Measurements from ENCODE around the gene CKS1B. TPM values are rescaled to one million over a fixed set of nuclear protein-coding genes. Genes with fewer than 3 reads are reported as not detected.
A peak's percentile ranks its signal among the peaks of the same experiment; 100 is the strongest.

Gene CKS1B
- total RNA-seq, 1 donor from 2014 or later = 23.2 TPM

DNA sequence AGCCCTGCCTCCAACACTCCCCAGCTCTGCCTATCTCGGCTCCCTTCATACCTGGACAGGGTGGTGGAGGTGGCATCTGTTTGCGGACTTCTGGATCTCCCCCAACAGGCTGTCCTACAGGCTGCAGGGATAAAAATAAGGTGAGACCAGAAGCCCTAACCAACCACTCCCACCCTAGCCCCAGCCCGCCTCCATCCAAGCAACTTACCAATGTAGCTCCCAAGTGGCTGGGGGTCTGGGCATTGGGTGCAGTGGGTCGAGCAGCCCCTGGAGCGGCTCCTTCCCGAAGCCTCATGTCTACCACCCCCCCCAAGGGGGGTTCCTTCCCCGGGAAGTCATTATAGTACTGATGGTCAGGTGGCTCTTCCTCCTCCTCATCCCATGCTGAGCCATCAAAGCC lies 8.4 kb upstream of the CKS1B start:
- TF ChIP-seq CTCF (IDR thresholded peaks at IDR 0.05) = no peak
- Mint-ChIP-seq H3K4me3 (ENCODE audit: unreplicated experiment) (no peak overlapping the region), H3K36me3 (ENCODE audit: low read depth) (peaks cover 22% of the 10 kb centered on the region), H3K27ac (ENCODE audit: unreplicated experiment) (peak overlapping the region; percentile 36), H3K9me3 (ENCODE audit: low read depth) (no peaks in the 10 kb centered on the region), H3K27me3 (ENCODE audit: low read depth) (no peaks in the 10 kb centered on the region), H3K4me1 (ENCODE audit: low read depth) (peaks cover 54% of the 10 kb centered on the region)
- DNase-seq (ENCODE audit: low spot score) = peak; percentile 33

GRCh38 chr1:154967331-154967950 lies 7.0 kb upstream of the CKS1B start:
- TF ChIP-seq CTCF (IDR thresholded peaks at IDR 0.05) = no peak
- Mint-ChIP-seq H3K4me1 (ENCODE audit: low read depth) (peaks cover 61% of the 10 kb centered on the region), H3K36me3 (ENCODE audit: low read depth) (peaks cover 22% of the 10 kb centered on the region), H3K9me3 (ENCODE audit: low read depth) (no peaks in the 10 kb centered on the region), H3K27ac (ENCODE audit: unreplicated experiment) (peak overlapping the region; percentile 22), H3K4me3 (ENCODE audit: unreplicated experiment) (no peak overlapping the region), H3K27me3 (ENCODE audit: low read depth) (no peaks in the 10 kb centered on the region)
- DNase-seq (ENCODE audit: low spot score) = no peak

GRCh38 chr1:154968731-154969130 lies 5.8 kb upstream of the CKS1B start:
- no peaks in the 10 kb centered on the region for H3K27me3 Mint-ChIP-seq (ENCODE audit: low read depth)
- no peak overlapping the region for H3K4me3 Mint-ChIP-seq (ENCODE audit: unreplicated experiment)
- no peak for DNase-seq (ENCODE audit: low spot score)
- H3K4me1 Mint-ChIP-seq (ENCODE audit: low read depth) = peaks cover 55% of the 10 kb centered on the region
- peaks cover 18% of the 10 kb centered on the region for H3K36me3 Mint-ChIP-seq (ENCODE audit: low read depth)
- H3K9me3 Mint-ChIP-seq (ENCODE audit: low read depth) = no peaks in the 10 kb centered on the region
- TF ChIP-seq CTCF (IDR thresholded peaks at IDR 0.05) = no peak
- no peak overlapping the region for H3K27ac Mint-ChIP-seq (ENCODE audit: unreplicated experiment)

- H3K27me3 Mint-ChIP-seq (ENCODE audit: low read depth) = no peaks in the 10 kb centered on the region
These were observed 5.2 kb upstream of the CKS1B start for GRCh38 chr1:154969246-154969645.

GRCh38 chr1:154969860-154970452 lies 4.5 kb upstream of the CKS1B start:
- Mint-ChIP-seq H3K4me3 (ENCODE audit: unreplicated experiment) (no peak overlapping the region), H3K27ac (ENCODE audit: unreplicated experiment) (no peak overlapping the region), H3K27me3 (ENCODE audit: low read depth) (no peaks in the 10 kb centered on the region), H3K4me1 (ENCODE audit: low read depth) (peaks cover 52% of the 10 kb centered on the region), H3K9me3 (ENCODE audit: low read depth) (no peaks in the 10 kb centered on the region), H3K36me3 (ENCODE audit: low read depth) (peaks cover 15% of the 10 kb centered on the region)
- DNase-seq (ENCODE audit: low spot score) = no peak
- no peak for TF ChIP-seq CTCF (IDR thresholded peaks at IDR 0.05)

More at GRCh38 chr1:154969246-154969645, 5.2 kb upstream of the CKS1B start:
- peaks cover 15% of the 10 kb centered on the region for H3K36me3 Mint-ChIP-seq (ENCODE audit: low read depth)
- no peak overlapping the region for H3K27ac Mint-ChIP-seq (ENCODE audit: unreplicated experiment)
- H3K4me1 Mint-ChIP-seq (ENCODE audit: low read depth) = peaks cover 52% of the 10 kb centered on the region
- TF ChIP-seq CTCF (IDR thresholded peaks at IDR 0.05) = no peak
- DNase-seq (ENCODE audit: low spot score) = no peak
- no peaks in the 10 kb centered on the region for H3K9me3 Mint-ChIP-seq (ENCODE audit: low read depth)
- H3K4me3 Mint-ChIP-seq (ENCODE audit: unreplicated experiment) = no peak overlapping the region

Data from chondrocyte (in vitro differentiated cells).